ENCODE data around the gene PUM2.
"Not testable (repeated sequence)": the region's sequence is repeated elsewhere in the genome, so short reads cannot be mapped to it uniquely, and the experiment has no call there.

Gene PUM2

GRCh38 chr2:20350753-20351554 lies at the start of gene PUM2:
PUM2 (minus strand) TSS chr2:20350844; CDS start chr2:20327360, 23,484 bp downstream.
- DNase-seq: peak; percentile 93

GRCh38 chr2:20400306-20400705 lies 49.7 kb upstream of the PUM2 start:
- DNase-seq: no peak

GRCh38 chr2:20398956-20399567 lies 48.4 kb upstream of the PUM2 start:
- DNase-seq: no peak

GRCh38 chr2:20397811-20398447 lies 47.3 kb upstream of the PUM2 start:
- no peak for DNase-seq

- no peak for DNase-seq
Measured at GRCh38 chr2:20396356-20397000, 45.8 kb upstream of the PUM2 start.

- DNase-seq: no peak
Measured at GRCh38 chr2:20393986-20394385, 43.3 kb upstream of the PUM2 start.

- DNase-seq: no peak
Measured at GRCh38 chr2:20391951-20392699, 41.5 kb upstream of the PUM2 start.

- DNase-seq: no peak
Measured at GRCh38 chr2:20390524-20391123, 40.0 kb upstream of the PUM2 start.

- DNase-seq: no peak
Measured at GRCh38 chr2:20384953-20385352, 34.3 kb upstream of the PUM2 start.

- DNase-seq: no peak
Measured at GRCh38 chr2:20382965-20383810, 32.5 kb upstream of the PUM2 start.

- no peak for DNase-seq
Measured at GRCh38 chr2:20381457-20381856, 30.8 kb upstream of the PUM2 start.

GRCh38 chr2:20378891-20379519 lies 28.4 kb upstream of the PUM2 start:
- no peak for DNase-seq

GRCh38 chr2:20378341-20378740 lies 27.7 kb upstream of the PUM2 start:
- no peak for DNase-seq

- no peak for DNase-seq
Measured at GRCh38 chr2:20377741-20378140, 27.1 kb upstream of the PUM2 start.

GRCh38 chr2:20374982-20375381 lies 24.3 kb upstream of the PUM2 start:
- not testable (repeated sequence) for DNase-seq

- no peak for DNase-seq
Measured at GRCh38 chr2:20372896-20373640, 22.4 kb upstream of the PUM2 start.

GRCh38 chr2:20371323-20372025 lies 20.8 kb upstream of the PUM2 start:
- no peak for DNase-seq

- DNase-seq: no peak
Measured at GRCh38 chr2:20370191-20370590, 19.5 kb upstream of the PUM2 start.

GRCh38 chr2:20369366-20369765 lies 18.7 kb upstream of the PUM2 start:
- no peak for DNase-seq

Measured in NCI-H187 treated with DMSO at 0.1 percent for 48 hours (cell line).